Melanocyte of skin (primary cell): ENCODE data around the gene PLA2G7. TPM values are rescaled to one million over a fixed set of nuclear protein-coding genes. Genes with fewer than 3 reads are reported as not detected.

Experiments used
- total RNA-seq, 2 donors: library from RNA; depleted of rRNA; stranded (reverse); fragments of >200 nt; gene quantifications; 2 replicates each; pipeline ENCODE4 v1.2.3, GENCODE V29; 2012

Gene PLA2G7
- total RNA-seq: under 1 TPM in 1 of 2 donors, not detected in 1; under 0.01 TPM

GRCh38 chr6:46734867-46735719, at the start of gene PLA2G7:
Gene PLA2G7 (minus strand): TSS chr6:46735375. CDS start chr6:46722891, 12,484 bp downstream.

GRCh38 chr6:46746696-46747095, 11.5 kb upstream of the PLA2G7 start, which contains the start of gene ANKRD66:
Gene ANKRD66 (plus strand): TSS chr6:46746933. CDS start chr6:46751949, 5,016 bp downstream.

GRCh38 chr6:46687619-46688097, 47.5 kb downstream of the PLA2G7 start, which contains the start of gene TDRD6:
Gene TDRD6 (plus strand): TSS chr6:46687885. CDS start chr6:46688129, 244 bp downstream.

Other genes with a start within 250 kb of the PLA2G7 start
- gene RCAN2, start 243.9 kb downstream of the PLA2G7 start, total RNA-seq: under 1 TPM in 1 of 2 donors, not detected in 1; 0.33 TPM
- gene CYP39A1, start 82.6 kb downstream of the PLA2G7 start, total RNA-seq: 1 to 10 TPM; 3.4 to 7.0 TPM
- gene SLC25A27, start 82.4 kb downstream of the PLA2G7 start, total RNA-seq: 10 to 100 TPM in 1 of 2 donors, 1 to 10 TPM in 1; 3.0 to 11.7 TPM
- under 1 TPM; under 0.01 to 0.34 TPM for gene TDRD6, start 47.5 kb downstream of the PLA2G7 start, total RNA-seq
- not detected for gene ANKRD66, start 11.6 kb upstream of the PLA2G7 start, total RNA-seq
- gene MEP1A, start 58.0 kb upstream of the PLA2G7 start, total RNA-seq: not detected
- gene ADGRF5, start 186.6 kb upstream of the PLA2G7 start, total RNA-seq: under 1 TPM in 1 of 2 donors, not detected in 1; 0.34 TPM